IPS DF 4.7 (cell line): ENCODE measurements around the gene TOPAZ1.
"Not testable (repeated sequence)": the region's sequence is repeated elsewhere in the genome, so short reads cannot be mapped to it uniquely, and the experiment has no call there.

ENCODE experiments used
- DNase-seq: peaks from one replicate; pipeline ENCODE4 v3.0.0-alpha.2; 2013; ENCODE audit warnings: low spot score; ENCODE audit errors: extremely low read depth

Gene TOPAZ1

GRCh38 chr3:44329946-44330345 is 88.3 kb downstream of the TOPAZ1 start:
- no peak for DNase-seq

GRCh38 chr3:44330444-44330843 is 88.8 kb downstream of the TOPAZ1 start:
- no peak for DNase-seq

DNA sequence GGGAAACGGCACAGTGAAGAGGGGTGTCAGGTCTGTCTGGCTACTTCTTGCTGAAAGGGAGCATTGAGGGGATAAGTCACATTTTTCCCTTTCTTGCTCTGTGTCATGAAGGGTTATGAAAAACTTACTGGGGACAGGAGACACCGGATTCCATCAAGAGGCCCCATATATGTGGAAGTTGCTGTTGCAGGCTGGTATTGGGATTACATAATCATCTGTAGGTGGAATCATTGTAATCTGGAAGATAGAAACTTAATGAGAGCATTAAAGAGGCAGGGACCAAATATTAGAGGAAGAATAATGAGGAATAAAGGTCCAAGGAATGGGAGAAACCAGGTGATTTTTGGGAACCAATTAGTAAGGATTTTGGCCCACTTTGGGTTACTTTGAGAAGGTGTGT is 92.6 kb downstream of the TOPAZ1 start:
- DNase-seq = no peak

DNA sequence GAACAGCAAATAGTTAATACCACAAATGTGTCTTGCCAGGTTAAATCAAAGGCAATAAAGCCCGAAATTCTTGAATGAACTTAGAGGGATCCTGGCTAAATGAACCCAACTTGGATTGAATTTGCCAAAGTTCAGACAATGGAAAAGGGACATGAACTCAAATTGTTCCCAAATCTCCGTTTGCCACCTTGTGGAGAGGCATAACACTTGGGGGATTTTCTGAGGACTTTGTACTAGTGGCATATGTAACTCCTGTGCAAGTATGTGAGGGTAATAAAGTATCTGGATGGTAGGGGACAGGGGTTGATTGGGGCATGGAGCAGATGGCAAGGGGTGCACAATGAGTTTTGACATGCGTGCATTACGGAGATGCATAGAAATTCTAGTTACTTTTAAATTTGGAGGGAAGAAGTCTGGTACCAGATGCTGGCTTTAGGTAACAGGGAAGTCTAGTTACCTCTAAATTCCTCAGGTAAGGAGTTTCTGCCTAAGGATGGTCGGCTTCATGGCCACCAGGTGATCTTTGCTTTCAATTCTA is 95.6 kb downstream of the TOPAZ1 start:
- DNase-seq = no peak

GRCh38 chr3:44338010-44338827 is 96.5 kb downstream of the TOPAZ1 start, which contains the start of gene TCAIM:
Gene TCAIM (plus strand): TSS chr3:44338766. CDS start chr3:44354783, 16,017 bp downstream.
- DNase-seq = peak; percentile 85

- no peak for DNase-seq
These were observed 97.1 kb downstream of the TOPAZ1 start for GRCh38 chr3:44338828-44339127.

DNA sequence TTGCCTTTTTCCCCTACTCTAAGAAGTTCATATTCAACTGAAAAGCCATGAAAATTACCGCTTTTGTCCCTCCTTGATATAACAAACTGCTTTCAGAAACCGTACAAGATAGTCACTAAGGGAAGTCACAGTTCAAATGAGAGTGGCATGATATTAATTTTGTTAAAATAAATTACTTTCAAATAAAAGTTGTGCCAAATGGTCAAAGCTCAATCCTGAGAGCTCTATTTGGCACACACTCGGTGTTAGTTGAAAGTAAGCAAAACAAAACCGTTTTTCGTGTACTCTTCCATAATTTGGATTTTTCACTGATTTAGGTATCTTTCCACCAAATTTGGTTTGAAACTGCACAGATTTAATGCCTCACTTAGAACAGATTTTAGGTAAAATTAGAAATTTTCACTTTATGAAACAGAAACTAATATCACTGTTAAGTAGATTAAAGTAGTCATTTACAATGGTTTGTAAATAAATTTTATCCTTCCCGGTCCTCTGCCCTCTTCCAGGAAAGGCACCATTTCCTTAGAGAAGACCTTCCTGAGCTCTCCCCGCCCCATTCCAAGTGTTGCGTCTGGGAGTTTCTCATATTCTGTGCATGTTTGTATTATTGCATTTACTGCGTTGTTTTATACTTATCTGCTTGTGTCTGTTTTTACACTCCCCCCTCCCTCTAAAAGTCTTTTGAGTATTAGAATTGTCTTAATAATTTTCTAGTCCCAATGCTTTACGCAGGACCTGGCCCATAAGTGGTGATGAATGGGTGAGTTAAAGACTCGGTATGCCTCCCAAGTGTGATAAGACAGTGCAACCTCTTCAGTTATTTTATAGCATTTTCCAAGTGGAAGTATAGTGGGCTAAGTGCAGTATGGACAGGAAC is 97.7 kb downstream of the TOPAZ1 start:
- no peak for DNase-seq

DNA sequence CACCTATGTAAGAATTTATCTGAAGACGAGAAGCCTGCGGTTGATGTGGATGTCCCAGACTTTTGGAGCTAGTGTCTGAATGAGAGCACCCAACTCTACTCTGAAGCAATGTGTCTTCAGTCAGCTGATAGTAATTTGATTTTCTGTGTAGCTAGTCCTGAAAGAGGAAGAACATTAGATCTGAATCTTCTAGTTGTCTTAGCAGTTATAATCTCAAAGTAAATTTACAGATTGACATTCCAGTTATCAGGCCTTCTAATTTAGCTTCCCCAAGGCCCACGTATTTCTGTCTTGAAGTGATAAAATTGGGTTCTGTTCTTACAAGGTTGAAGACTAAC is 98.3 kb downstream of the TOPAZ1 start:
- DNase-seq = no peak

DNA sequence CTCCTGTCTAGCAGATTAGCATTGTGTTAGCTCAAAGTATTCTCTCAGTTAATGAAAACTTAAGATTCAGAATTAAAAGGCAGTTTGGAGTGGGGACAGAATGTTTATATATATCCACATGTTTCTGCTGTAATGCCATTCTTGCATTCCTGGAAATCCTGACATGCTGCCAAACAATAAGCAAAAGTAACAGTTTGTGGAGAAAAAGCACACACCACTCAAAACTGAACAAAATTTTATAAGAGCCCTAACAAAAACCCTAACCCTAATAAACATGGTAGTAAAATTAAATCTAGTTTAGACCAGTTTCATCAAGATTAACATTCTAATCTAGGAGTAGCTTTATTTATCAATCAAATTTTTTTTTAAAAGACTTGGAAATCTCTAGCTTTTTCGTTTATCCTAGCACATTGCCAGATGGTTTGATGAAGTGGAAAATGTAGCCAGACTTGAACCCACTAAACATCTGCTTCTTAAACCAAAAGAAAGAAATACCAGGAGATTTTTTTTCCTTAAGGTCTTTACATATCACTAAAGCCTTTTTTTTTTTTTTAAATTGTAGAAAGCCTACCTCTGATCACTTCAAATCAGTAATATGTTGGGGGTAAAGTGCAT is 100.6 kb downstream of the TOPAZ1 start:
- no peak for DNase-seq

DNA sequence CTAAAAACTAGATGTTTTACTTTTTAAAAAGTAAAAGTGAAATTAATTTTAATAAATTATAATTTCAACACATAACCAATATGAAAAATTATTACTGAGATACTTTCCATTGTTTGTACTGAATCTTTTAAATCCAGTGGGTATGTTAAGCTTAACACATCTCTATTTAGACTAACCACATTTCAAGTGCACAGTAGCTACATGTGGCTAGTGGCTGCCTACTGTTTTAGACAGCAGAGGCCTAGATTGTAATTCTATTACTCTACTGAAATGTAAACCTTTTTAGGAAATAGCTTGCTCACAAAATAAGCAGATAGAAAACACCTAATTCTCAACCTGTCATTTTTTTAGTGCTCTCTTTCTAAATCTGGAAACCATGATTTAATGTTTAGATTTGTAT is 101.7 kb downstream of the TOPAZ1 start:
- no peak for DNase-seq

DNA sequence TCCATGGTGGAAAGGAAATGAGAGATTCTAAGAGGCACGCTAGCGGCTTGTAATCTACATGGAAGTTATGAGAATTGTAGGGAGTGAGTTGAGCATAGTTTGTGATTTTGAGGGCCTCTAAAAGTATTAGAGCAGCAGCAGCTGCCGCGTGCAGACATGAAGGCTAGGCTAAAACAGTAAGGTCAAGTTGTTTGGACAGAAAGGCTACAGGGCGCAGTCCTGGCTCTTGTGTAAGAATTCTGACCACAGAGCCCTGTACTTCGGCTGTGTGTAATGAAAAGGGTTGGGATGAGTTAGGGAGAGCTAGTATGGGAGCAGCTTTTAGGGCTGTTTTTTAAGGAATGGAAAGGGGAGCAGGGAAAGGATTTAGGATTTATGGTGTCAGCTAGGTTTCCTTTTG is 104.9 kb downstream of the TOPAZ1 start:
- DNase-seq = not testable (repeated sequence)

- DNase-seq = no peak
These were observed 107.3 kb downstream of the TOPAZ1 start for GRCh38 chr3:44348993-44349392.

GRCh38 chr3:44353355-44353924 is 111.8 kb downstream of the TOPAZ1 start:
- DNase-seq = no peak

- no peak for DNase-seq
These were observed 113.8 kb downstream of the TOPAZ1 start for GRCh38 chr3:44355362-44356033.

DNA sequence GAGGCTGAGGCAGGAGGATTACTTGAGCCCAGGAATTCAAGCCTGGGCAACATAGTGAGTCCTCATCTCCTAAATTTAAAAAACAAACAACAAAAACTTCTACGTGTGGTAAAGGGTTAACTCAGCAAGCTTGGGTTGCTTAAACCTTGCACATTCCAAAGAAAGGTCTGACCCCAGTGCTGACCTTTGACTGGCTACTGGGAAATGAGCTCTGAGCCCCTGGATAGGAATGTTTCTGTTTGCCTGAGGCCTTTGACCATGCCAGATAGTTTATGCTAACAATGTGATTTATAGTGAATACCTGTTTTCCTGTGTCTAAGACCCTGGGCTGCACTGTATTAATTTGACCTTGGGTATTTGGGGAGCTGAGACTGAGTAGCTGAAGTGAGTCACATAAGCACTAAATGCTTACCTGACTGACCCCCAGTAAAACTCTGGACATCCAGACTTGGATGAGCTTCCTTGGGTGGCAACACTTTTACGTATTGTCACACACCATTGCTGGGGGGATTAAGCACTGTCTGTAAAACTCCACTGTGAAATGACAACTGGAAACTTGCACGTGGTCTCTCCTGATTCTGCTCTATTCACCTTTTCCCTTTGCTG is 117.6 kb downstream of the TOPAZ1 start:
- no peak for DNase-seq

DNA sequence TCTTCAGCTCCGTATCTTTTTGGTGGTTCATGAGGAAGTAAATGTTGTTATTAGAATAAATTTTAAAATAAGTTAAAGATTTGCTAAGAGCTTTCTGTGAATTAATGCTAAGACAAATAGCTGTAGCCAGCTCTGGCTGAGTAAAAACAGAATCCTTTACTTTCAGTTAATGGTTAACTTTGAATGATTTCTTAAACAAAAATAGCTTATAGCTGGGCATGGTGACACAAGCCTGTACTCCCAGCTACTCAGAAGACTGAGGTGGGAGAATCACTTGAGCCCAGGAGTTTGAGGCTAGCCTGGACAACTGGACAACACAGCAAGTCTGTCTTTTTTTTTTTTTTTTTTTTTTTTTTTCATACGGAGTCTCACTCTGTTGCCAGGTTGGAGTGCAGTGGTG is 121.9 kb downstream of the TOPAZ1 start:
- DNase-seq = no peak

GRCh38 chr3:44365952-44366351 is 124.3 kb downstream of the TOPAZ1 start:
- DNase-seq = no peak

DNA sequence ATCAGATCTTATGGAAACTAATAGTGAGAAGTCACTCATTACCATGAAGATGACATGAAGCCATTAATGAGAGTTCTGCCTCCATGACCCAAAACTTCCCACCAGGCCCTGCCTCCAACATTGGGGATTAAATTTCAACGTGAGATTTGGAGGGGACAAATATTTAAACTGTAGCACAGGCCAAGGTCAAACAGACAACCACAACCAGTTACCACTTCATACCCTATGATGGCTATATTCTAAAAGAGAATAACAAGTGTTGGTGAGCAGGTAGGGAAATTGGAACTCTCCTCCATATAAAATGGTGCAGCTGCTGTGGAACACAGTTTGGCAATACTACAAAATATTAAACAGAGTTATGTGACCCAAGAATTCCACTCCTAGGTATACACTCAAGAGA is 133.8 kb downstream of the TOPAZ1 start:
- DNase-seq = no peak
